Natural killer cell (primary cell): ENCODE data around the gene AP1B1. TPM values are rescaled to one million over a fixed set of nuclear protein-coding genes. Genes with fewer than 3 reads are reported as not detected.

ENCODE experiments used
- ATAC-seq, 3 donors: fragments of 150-1000 bp in 2 of 3; fragments of 200-7000 bp in 1 of 3; cut with Tn5 transposase; 1 replicate in 1 of 3; 2 replicates in 2 of 3; pipeline ENCODE4 v1.10.0; 2021; ENCODE audit warnings: mild to moderate bottlenecking in 2 of 3, moderate library complexity in 2 of 3
- DNase-seq, 2 donors: peaks; one replicate each; pipeline versions ENCODE4 v3.0.0 to v3.0.0-alpha.2; 2013 to 2021; ENCODE audit warnings: mixed read lengths in 1 of 2
- H3K27ac ChIP-seq: one replicate; pipeline ENCODE4 v1.5.1; 2013; ENCODE audit warnings: mild to moderate bottlenecking, low read length
- H3K27me3 ChIP-seq: one replicate; pipeline ENCODE4 v1.6.1; 2013; ENCODE audit warnings: low read length; ENCODE audit not compliant: control insufficient read depth, insufficient read depth
- H3K36me3 ChIP-seq: one replicate; pipeline ENCODE4 v1.6.1; 2013; ENCODE audit warnings: low read length; ENCODE audit not compliant: control insufficient read depth, insufficient read depth
- H3K4me1 ChIP-seq: one replicate; pipeline ENCODE4 v1.6.1; 2013; ENCODE audit warnings: low read length; ENCODE audit not compliant: control insufficient read depth, insufficient read depth
- H3K4me3 ChIP-seq: one replicate; pipeline ENCODE4 v1.5.1; 2013; ENCODE audit warnings: low read length
- H3K9me3 ChIP-seq: one replicate; pipeline ENCODE4 v1.6.1; 2013; ENCODE audit warnings: low read length; ENCODE audit not compliant: control insufficient read depth, insufficient read depth
- H3K27ac Mint-ChIP-seq, 2 donors: one replicate each; pipeline ENCODE4 v1.8.0; 2022; ENCODE audit warnings: mild to moderate bottlenecking in 2 of 2, mixed read lengths in 2 of 2, moderate library complexity in 1 of 2
- H3K27me3 Mint-ChIP-seq, 2 donors: one replicate each; pipeline ENCODE4 v1.8.0; 2022; ENCODE audit warnings: low read depth in 2 of 2, mixed read lengths in 2 of 2
- H3K36me3 Mint-ChIP-seq: one replicate; pipeline ENCODE4 v1.8.0; 2022; ENCODE audit warnings: mixed read lengths
- H3K4me1 Mint-ChIP-seq, 2 donors: one replicate each; pipeline ENCODE4 v1.8.0; 2022; ENCODE audit warnings: mixed read lengths in 2 of 2
- H3K4me3 Mint-ChIP-seq: one replicate; pipeline ENCODE4 v1.8.0; 2022; ENCODE audit warnings: mild to moderate bottlenecking, moderate library complexity, mixed read lengths
- H3K9me3 Mint-ChIP-seq, 2 donors: one replicate each; pipeline ENCODE4 v1.8.0; 2022; ENCODE audit warnings: mixed read lengths in 2 of 2
- CTCF ChIP-seq: fragments of 200-600 bp; IDR thresholded peaks from one replicate; pipeline ENCODE4 v1.8.0; 2022; ENCODE audit warnings: antibody characterized with exemption
- WGBS: methylation state at CpG from one replicate; pipeline ENCODE4 v1.1.7; 2013; ENCODE audit warnings: missing lambda C conversion rate; ENCODE audit not compliant: insufficient coverage; 5-methylcytosine and 5-hydroxymethylcytosine counted together
- intact Hi-C: fragments of 100-400 bp; cut with micrococcal nuclease; formaldehyde crosslinking; loops from one replicate; pipeline ENCODE4 v1.14.2; 2022
- total RNA-seq, 4 donors: library from RNA; stranded (reverse); fragments of 120-200 nt in 1 of 4; gene quantifications; one replicate each; pipeline versions ENCODE4 v1.2.3 to v1.2.4, GENCODE V29; 2013 to 2022

Gene AP1B1
- total RNA-seq, 3 donors from 2014 or later (not counting 1 experiment from before 2014, with no cell fraction given) = 54.0 to 56.1 (median 54.3) TPM

GRCh38 chr22:29299136-29299900 lies 89.1 kb downstream of the AP1B1 start:
- no peak overlapping the region for H3K4me3 Mint-ChIP-seq
- no peak overlapping the region for H3K27ac ChIP-seq
- no peak overlapping the region for H3K4me3 ChIP-seq
- H3K9me3 ChIP-seq = no peaks in the 10 kb centered on the region
- H3K36me3 ChIP-seq = peaks cover 65% of the 10 kb centered on the region
- 91% methylated on average over 19 of the region's 19 CpGs for WGBS
- H3K9me3 Mint-ChIP-seq = no peaks in the 10 kb centered on the region
- intact Hi-C loops = no loop called here
- DNase-seq (no peak), ATAC-seq (peak in 1 of 3 donors; percentile 8)
- no peaks in the 10 kb centered on the region for H3K27me3 ChIP-seq
- peaks cover 8 to 20% of the 10 kb centered on the region in 2 donors for H3K4me1 Mint-ChIP-seq
- peaks cover 19% of the 10 kb centered on the region for H3K36me3 Mint-ChIP-seq
- H3K27ac Mint-ChIP-seq = peak overlapping the region; percentile 77
- no peak for TF ChIP-seq CTCF
- no peaks in the 10 kb centered on the region for H3K27me3 Mint-ChIP-seq
- no peaks in the 10 kb centered on the region for H3K4me1 ChIP-seq

- H3K27ac Mint-ChIP-seq = peak overlapping the region; percentile 56 to 77
- peaks cover 70% of the 10 kb centered on the region for H3K36me3 ChIP-seq
- H3K27me3 Mint-ChIP-seq = no peaks in the 10 kb centered on the region
- no peak for TF ChIP-seq CTCF
- ATAC-seq (peak in 1 of 3 donors; percentile 10), DNase-seq (no peak)
- intact Hi-C loops = no loop called here
- peaks cover 8 to 20% of the 10 kb centered on the region in 2 donors for H3K4me1 Mint-ChIP-seq
- H3K27me3 ChIP-seq = no peaks in the 10 kb centered on the region
- H3K9me3 Mint-ChIP-seq = no peaks in the 10 kb centered on the region
- peaks cover 19% of the 10 kb centered on the region for H3K36me3 Mint-ChIP-seq
- no peaks in the 10 kb centered on the region for H3K9me3 ChIP-seq
- H3K27ac ChIP-seq = no peak overlapping the region
- H3K4me1 ChIP-seq = no peaks in the 10 kb centered on the region
- no peak overlapping the region for H3K4me3 Mint-ChIP-seq
- no peak overlapping the region for H3K4me3 ChIP-seq
- WGBS = 94% methylated on average over 8 of the region's 8 CpGs
These were observed 89.7 kb downstream of the AP1B1 start for GRCh38 chr22:29298641-29299040.

DNA sequence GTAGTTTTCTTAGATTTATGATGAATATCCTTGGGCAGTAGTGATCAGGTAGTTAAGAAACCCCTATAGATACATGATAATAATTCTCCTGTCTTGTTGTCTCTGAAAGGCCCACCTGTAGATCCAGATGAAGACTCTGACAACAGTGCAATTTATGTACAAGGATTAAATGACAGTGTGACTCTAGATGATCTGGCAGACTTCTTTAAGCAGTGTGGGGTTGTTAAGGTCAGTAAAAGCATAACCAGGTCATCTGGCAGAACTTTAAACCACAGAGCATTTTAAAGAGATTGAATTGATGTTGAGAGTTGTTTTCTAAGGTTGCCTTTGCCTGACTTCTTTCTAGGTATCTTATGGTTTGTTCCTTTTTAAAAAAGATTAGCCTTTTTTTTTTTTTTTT lies 96.0 kb downstream of the AP1B1 start:
- intact Hi-C loops = no loop called here
- H3K4me3 ChIP-seq = no peak overlapping the region
- ATAC-seq (peak in 1 of 3 donors; percentile 7), DNase-seq (no peak)
- Mint-ChIP-seq H3K9me3 (no peaks in the 10 kb centered on the region), H3K27me3 (no peaks in the 10 kb centered on the region), H3K4me1 (peaks cover 25 to 26% of the 10 kb centered on the region in 2 donors), H3K4me3 (no peak overlapping the region), H3K36me3 (peaks cover 31% of the 10 kb centered on the region), H3K27ac (peak overlapping the region; percentile 38 to 58)
- TF ChIP-seq CTCF = no peak
- no peaks in the 10 kb centered on the region for H3K4me1 ChIP-seq
- H3K27me3 ChIP-seq = no peaks in the 10 kb centered on the region
- H3K36me3 ChIP-seq = peaks cover 99% of the 10 kb centered on the region
- H3K9me3 ChIP-seq = no peaks in the 10 kb centered on the region
- no peak overlapping the region for H3K27ac ChIP-seq

DNA sequence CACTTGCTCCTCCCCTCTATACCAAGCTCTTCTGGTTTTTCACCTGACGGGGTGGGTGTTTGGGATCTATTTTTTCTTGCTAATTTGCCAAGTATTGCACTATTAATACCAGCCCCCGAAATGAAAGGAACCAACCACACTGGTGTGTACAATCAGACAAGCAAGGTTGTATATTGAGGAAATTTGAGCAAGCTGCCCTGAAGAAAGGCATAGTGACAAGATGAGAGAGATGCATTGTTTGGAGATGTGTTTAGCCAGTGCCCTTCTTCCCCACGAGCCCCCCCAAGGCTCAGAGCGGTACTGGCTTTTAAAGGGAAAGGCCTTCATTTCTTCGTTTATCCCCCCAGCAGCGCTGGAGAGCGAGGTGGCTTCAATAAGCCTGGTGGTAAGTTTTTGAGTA lies 97.2 kb downstream of the AP1B1 start:
- intact Hi-C loops = no loop called here
- peak in 1 of 3 donors; percentile 15 for ATAC-seq
- H3K27ac Mint-ChIP-seq = no peak overlapping the region

More for the DNA sequence above, 97.2 kb downstream of the AP1B1 start:
- H3K27me3 ChIP-seq = no peaks in the 10 kb centered on the region
- H3K4me3 ChIP-seq = no peak overlapping the region
- no peak overlapping the region for H3K4me3 Mint-ChIP-seq
- no peaks in the 10 kb centered on the region for H3K4me1 ChIP-seq
- H3K9me3 Mint-ChIP-seq = no peaks in the 10 kb centered on the region
- WGBS = 91% methylated on average over 6 of the region's 7 CpGs
- H3K27me3 Mint-ChIP-seq = no peaks in the 10 kb centered on the region
- peaks cover 94% of the 10 kb centered on the region for H3K36me3 ChIP-seq
- no peak for TF ChIP-seq CTCF
- peaks cover 32 to 34% of the 10 kb centered on the region in 2 donors for H3K4me1 Mint-ChIP-seq
- no peaks in the 10 kb centered on the region for H3K9me3 ChIP-seq
- H3K27ac ChIP-seq = no peak overlapping the region
- H3K36me3 Mint-ChIP-seq = peaks cover 41% of the 10 kb centered on the region
- DNase-seq = no peak
